K562 (cell line): ENCODE measurements around the gene SPATA20. TPM values are rescaled to one million over a fixed set of nuclear protein-coding genes. Genes with fewer than 3 reads are reported as not detected.

Source experiments
- ATAC-seq: fragments of 200-7000 bp; cut with Tn5 transposase; 3 replicates; pipeline ENCODE4 v1.9.1; 2020; ENCODE audit warnings: moderate library complexity
- BruUV-seq: library from RNA; stranded (reverse); fragments of 400-500 nt; replicated peaks from 2 replicates; lab custom pipeline; 2021; lab: Mats Ljungman, UMichigan
- CTCF ChIA-PET: fragments of 300-600 bp; formaldehyde crosslinking; extraction: SDS; loops from one replicate; lab custom pipeline; 2021; ENCODE audit warnings: low intra/inter-chr PET ratio; lab: Yijun Ruan, JAX
- POLR2A ChIA-PET: fragments of 300-600, 350-650 bp; sonication (Branson Sonifier 250); formaldehyde crosslinking; extraction: SDS; loops from one replicate; lab custom pipeline; 2021; ENCODE audit warnings: antibody characterized with exemption, inconsistent platforms; lab: Yijun Ruan, JAX
- DNase-seq, 4 experiments: peaks; one replicate each; pipeline versions ENCODE4 v3.0.0 to v3.0.0-alpha.2; 2011 to 2018; ENCODE audit warnings: low spot score in 3 of 4, mixed read lengths in 3 of 4; ENCODE audit errors: extremely low read depth in 1 of 4
- FAIRE-seq: peaks from 2 replicates; lab custom pipeline; 2011; peaks lifted over from hg19 to GRCh38; lab: Jason Lieb, UNC
- H2AFZ ChIP-seq: 2 replicates; pipeline ENCODE4 v1.6.0; 2011; ENCODE audit warnings: low read depth, low read length, control low read depth, inconsistent platforms
- H3K27ac ChIP-seq: fragments of 200-600 bp; 3 replicates; pipeline ENCODE4 v1.8.0; 2011; ENCODE audit warnings: low read depth, mild to moderate bottlenecking, control low read depth, inconsistent platforms, low read length, moderate library complexity, mixed read lengths; ENCODE audit errors: extremely low read depth
- H3K27me3 ChIP-seq, 2 experiments: fragments of 300-600 bp in 1 of 2; 2 replicates in 1 of 2; 3 replicates in 1 of 2; pipeline versions ENCODE4 v1.6.0 to v1.8.0; 2011; ENCODE audit warnings: inconsistent platforms in 2 of 2, low read length in 2 of 2, mild to moderate bottlenecking in 1 of 2, mixed read lengths in 1 of 2, moderate library complexity in 1 of 2; ENCODE audit not compliant: control insufficient read depth in 2 of 2, insufficient read depth in 2 of 2
- H3K36me3 ChIP-seq: fragments of 300-600 bp; 3 replicates; pipeline ENCODE4 v1.8.0; 2011; ENCODE audit warnings: mild to moderate bottlenecking, low read length, inconsistent platforms; ENCODE audit not compliant: control insufficient read depth, insufficient read depth
- H3K4me1 ChIP-seq, 2 experiments: fragments of 200-600 bp in 1 of 2; replicated peaks in 1 of 2; 2 replicates in 1 of 2; 3 replicates in 1 of 2; pipeline versions ENCODE4 v1.5.1 to v1.8.0; 2011; ENCODE audit warnings: inconsistent platforms in 2 of 2, low read length in 2 of 2, mild to moderate bottlenecking in 1 of 2, mixed read lengths in 1 of 2, moderate library complexity in 1 of 2; ENCODE audit not compliant: control insufficient read depth in 2 of 2, insufficient read depth in 2 of 2
- H3K4me2 ChIP-seq: 2 replicates; pipeline ENCODE4 v1.6.1; 2011; ENCODE audit warnings: low read length, control low read depth, inconsistent platforms, mixed read lengths; ENCODE audit not compliant: insufficient read depth
- H3K4me3 ChIP-seq: fragments of 200-600 bp; sonication (generic), shearing (Covaris generic); 2 replicates; pipeline ENCODE4 v1.5.1; 2016; ENCODE audit warnings: control low read depth, inconsistent platforms
- H3K79me2 ChIP-seq: fragments of 200-600 bp; 3 replicates; pipeline ENCODE4 v1.8.0; 2011; ENCODE audit warnings: low read length, inconsistent platforms; ENCODE audit not compliant: control insufficient read depth, insufficient read depth
- H3K9ac ChIP-seq, 2 experiments: 2 replicates each; pipeline versions ENCODE4 v1.6.0 to v1.6.1; 2011; ENCODE audit warnings: low read depth in 2 of 2, low read length in 2 of 2, control low read depth in 1 of 2, inconsistent platforms in 1 of 2, mild to moderate bottlenecking in 1 of 2, mixed read lengths in 1 of 2; ENCODE audit not compliant: insufficient read depth in 1 of 2
- H3K9me1 ChIP-seq: one replicate; pipeline ENCODE4 v1.6.0; 2011; ENCODE audit warnings: inconsistent platforms, mild to moderate bottlenecking, low read length, moderate library complexity; ENCODE audit not compliant: control insufficient read depth, insufficient read depth
- H3K9me3 ChIP-seq: replicated peaks from 2 replicates; pipeline ENCODE4 v1.5.1; 2011; ENCODE audit warnings: low read depth, low read length, inconsistent platforms; ENCODE audit not compliant: control insufficient read depth, insufficient read depth
- H4K20me1 ChIP-seq: replicated peaks from 2 replicates; pipeline ENCODE4 v1.6.1; 2011; ENCODE audit warnings: low read length, inconsistent platforms, mixed read lengths; ENCODE audit not compliant: control insufficient read depth, insufficient read depth
- ADNP ChIP-seq: fragments of 200-800 bp; sonication (Bioruptor generic); IDR thresholded peaks from 2 replicates; pipeline ENCODE4 v1.6.1; 2016; ENCODE audit warnings: missing genetic modification characterization, missing compliant biosample characterization
- ATF3 ChIP-seq, 2 experiments: fragments of 450-650 bp in 1 of 2; sonication (generic) in 1 of 2; formaldehyde crosslinking in 1 of 2; IDR thresholded peaks in 1 of 2; conservative IDR thresholded peaks in 1 of 2; 2 replicates each; pipeline versions ENCODE4 v1.6.1 to v1.8.1; 2016 to 2023; ENCODE audit warnings: mild to moderate bottlenecking in 2 of 2, moderate library complexity in 2 of 2, inconsistent platforms in 1 of 2, missing genetic modification reagents in 1 of 2
- CBX3 ChIP-seq, 2 experiments: IDR thresholded peaks; 1 replicate in 1 of 2; 2 replicates in 1 of 2; pipeline ENCODE4 v1.6.1; 2012; ENCODE audit warnings: inconsistent platforms in 2 of 2, low read length in 2 of 2, borderline replicate concordance in 1 of 2, control low read depth in 1 of 2
- CHD2 ChIP-seq: IDR thresholded peaks from 2 replicates; pipeline ENCODE4 v1.6.1; 2011; ENCODE audit warnings: low read depth, low read length
- EZH2 ChIP-seq: IDR thresholded peaks from 2 replicates; pipeline ENCODE4 v1.6.1; 2012; ENCODE audit warnings: low read depth, mild to moderate bottlenecking, inconsistent platforms, low read length, borderline replicate concordance
- MIER1 ChIP-seq: fragments of 450-650 bp; IDR thresholded peaks from 2 replicates; pipeline ENCODE4 v1.6.1; 2016; ENCODE audit warnings: antibody characterized with exemption, mild to moderate bottlenecking, low read depth
- MLLT1 ChIP-seq, 2 experiments: fragments of 450-650 bp; IDR thresholded peaks; 2 replicates each; pipeline ENCODE4 v1.6.1; 2016
- MTA2 ChIP-seq: fragments of 450-650 bp; IDR thresholded peaks from 2 replicates; pipeline ENCODE4 v1.6.1; 2016; ENCODE audit warnings: low read depth
- NFIC ChIP-seq: fragments of 450-650 bp; IDR thresholded peaks from 2 replicates; pipeline ENCODE4 v1.6.1; 2017; ENCODE audit warnings: mild to moderate bottlenecking, inconsistent platforms
- NFRKB ChIP-seq: fragments of 450-650 bp; IDR thresholded peaks from 2 replicates; pipeline ENCODE4 v1.6.1; 2016; ENCODE audit warnings: low read depth
- RCOR1 ChIP-seq, 2 experiments: IDR thresholded peaks; 2 replicates each; pipeline ENCODE4 v1.6.1; 2012; ENCODE audit warnings: low read depth in 2 of 2, low read length in 2 of 2, borderline replicate concordance in 1 of 2, improper control_type of control experiment in 1 of 2
- ZBTB7A ChIP-seq: IDR thresholded peaks from 2 replicates; pipeline ENCODE4 v1.6.1; 2011; ENCODE audit warnings: low read depth, mild to moderate bottlenecking, low read length, moderate library complexity, borderline replicate concordance; ENCODE audit not compliant: control insufficient read depth
- WGBS: fragments of 100-300 bp; shearing (Covaris generic); methylation state at CpG from one replicate; pipeline ENCODE4 v1.1.6; 2016; ENCODE audit warnings: low coverage, mixed read lengths; ENCODE audit not compliant: insufficient coverage; ENCODE audit errors: missing lambda C conversion rate; 5-methylcytosine and 5-hydroxymethylcytosine counted together
- in situ Hi-C: fragments of 300-500 bp; cut with MboI; formaldehyde crosslinking; loops from 4 replicates; pipeline ENCODE4 v1.15.0; 2018; ENCODE audit warnings: inconsistent platforms, mixed read lengths
- intact Hi-C: fragments of 100-400 bp; cut with micrococcal nuclease; formaldehyde crosslinking; loops from 2 replicates; pipeline ENCODE4 v1.14.2; 2022
- polyA plus RNA-seq, 8 experiments: library from polyadenylated mRNA; depleted of rRNA in 4 of 8; stranded (reverse) in 5 of 8; unstranded in 3 of 8; fragments of >200 nt; fragmentation: Nextera tagmentation in 2 of 8; fragmentation: Illumina TruSeq in 1 of 8; extraction: Ambion mirVana in 2 of 8; extraction: Trizol in 1 of 8; gene quantifications; 2 replicates each; pipeline versions ENCODE4 v1.2.1 to v1.2.3, GENCODE V29; 2011 to 2014; ENCODE audit warnings: inconsistent platforms in 1 of 8, missing spikeins in 1 of 8
- total RNA-seq, 7 experiments: library from RNA; depleted of rRNA in 6 of 7; stranded (reverse); fragments of >200 nt in 6 of 7; fragmentation: Illumina TruSeq in 2 of 7; extraction: Trizol in 2 of 7; gene quantifications; 2 replicates each; pipeline versions ENCODE4 v1.2.1 to v1.2.3, GENCODE V29; 2011 to 2021; ENCODE audit warnings: low replicate concordance in 1 of 7
- TF ChIP-seq, protein P1 (sequence below): fragments of 250-450 bp; sonication (Bioruptor Pico); IDR thresholded peaks from 2 replicates; pipeline ENCODE4 v1.8.0; 2022; ENCODE audit warnings: moderate library complexity, mild to moderate bottlenecking, inconsistent platforms
- TF ChIP-seq, protein P2 (sequence below): fragments of 250-450 bp; sonication (Bioruptor Pico); IDR thresholded peaks from 2 replicates; pipeline ENCODE4 v1.8.0; 2021; ENCODE audit warnings: borderline replicate concordance, mild to moderate bottlenecking, moderate library complexity; ENCODE audit not compliant: poor library complexity, severe bottlenecking
- TF ChIP-seq, protein P3 (sequence below): sonication (generic); formaldehyde crosslinking; IDR thresholded peaks from 2 replicates; pipeline ENCODE4 v1.8.0; 2022; ENCODE audit warnings: mild to moderate bottlenecking, missing genetic modification reagents

The SPATA20 gene
- total and polyA plus RNA-seq, 9 of the 15 experiments (the other 6 are each of a cell fraction or from before 2014, with no cell fraction given) = 0.08 to 4.0 (median 1.5) TPM

- ChIA-PET POLR2A (no interaction called here), CTCF (no interaction called here)
- in situ Hi-C loops (no loop called here), intact Hi-C loops (no loop called here)
- peak; percentile 89 for ATAC-seq
- Histone ChIP-seq H3K9me3 (no peaks in the 10 kb centered on the region), H3K36me3 (no peaks in the 10 kb centered on the region), H3K9me1 (no peaks in the 10 kb centered on the region), H3K27me3 (peaks cover 45 to 83% of the 10 kb centered on the region in 2 experiments), H3K4me3 (no peak overlapping the region), H3K4me1 (peaks cover 0 to 24% of the 10 kb centered on the region in 2 experiments; a peak in 2 of 5 replicates), H4K20me1 (peaks cover 7% of the 10 kb centered on the region), H3K27ac (no peak overlapping the region), H3K79me2 (no peaks in the 10 kb centered on the region), H3K4me2 (no peak overlapping the region), H3K9ac (peak overlapping the region in 1 of 2 experiments; percentile 78; a peak in 1 of 4 replicates), H2AFZ (no peak overlapping the region)
- 5% methylated on average over 33 of the region's 34 CpGs for WGBS
- BruUV-seq = no TSS peak
- DNase-seq = peak; percentile 57 to 76 (median 70)
- FAIRE-seq = no peak
- TF ChIP-seq CHD2 (no peak), CBX3 (IDR thresholded peaks at IDR 0.05; ENCODE audit: borderline replicate concordance in 1 of 2, low read length in 2 of 2) (no peak), EZH2 (peak; percentile 87; the same call in 1 of the 2 replicates), NFIC (peak; percentile 95), ATF3 (IDR thresholded peaks at IDR 0.05) (no peak), ATF3 (CRISPR knock-in tag; conservative IDR thresholded peaks at IDR 0.05) (no peak), MLLT1 (IDR thresholded peaks at IDR 0.05) (no peak), MIER1 (no peak), NFRKB (no peak), MTA2 (no peak), ZBTB7A (0 out of 2 replicates have a peak, but pooled peaks have one; percentile 51), RCOR1 (IDR thresholded peaks at IDR 0.05; ENCODE audit: borderline replicate concordance in 1 of 2, low read depth in 2 of 2, low read length in 2 of 2) (0 out of 4 replicates have a peak, but pooled peaks of 1 of the 2 experiments have one; percentile 30), ADNP (tag) (no peak)
- TF ChIP-seq, protein P1, sequence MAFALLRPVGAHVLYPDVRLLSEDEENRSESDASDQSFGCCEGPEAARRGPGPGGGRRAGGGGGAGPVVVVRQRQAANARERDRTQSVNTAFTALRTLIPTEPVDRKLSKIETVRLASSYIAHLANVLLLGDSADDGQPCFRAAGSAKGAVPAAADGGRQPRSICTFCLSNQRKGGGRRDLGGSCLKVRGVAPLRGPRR (CRISPR knock-in tag) = no peak
- TF ChIP-seq, protein P2, sequence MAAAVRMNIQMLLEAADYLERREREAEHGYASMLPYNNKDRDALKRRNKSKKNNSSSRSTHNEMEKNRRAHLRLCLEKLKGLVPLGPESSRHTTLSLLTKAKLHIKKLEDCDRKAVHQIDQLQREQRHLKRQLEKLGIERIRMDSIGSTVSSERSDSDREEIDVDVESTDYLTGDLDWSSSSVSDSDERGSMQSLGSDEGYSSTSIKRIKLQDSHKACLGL = no peak
- TF ChIP-seq, protein P3, sequence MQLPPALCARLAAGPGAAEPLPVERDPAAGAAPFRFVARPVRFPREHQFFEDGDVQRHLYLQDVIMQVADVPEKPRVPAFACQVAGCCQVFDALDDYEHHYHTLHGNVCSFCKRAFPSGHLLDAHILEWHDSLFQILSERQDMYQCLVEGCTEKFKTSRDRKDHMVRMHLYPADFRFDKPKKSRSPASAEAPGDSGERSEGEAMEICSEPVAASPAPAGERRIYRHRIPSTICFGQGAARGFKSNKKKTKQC = no peak
Measured at GRCh38 chr17:50596191-50597037, 49.4 kb downstream of the SPATA20 start.
